Neural cell (in vitro differentiated cells): Measurements from ENCODE around the gene GAGE2A. TPM values are rescaled to one million over a fixed set of nuclear protein-coding genes. Genes with fewer than 3 reads are reported as not detected.
"Not testable (repeated sequence)": the region's sequence is repeated elsewhere in the genome, so short reads cannot be mapped to it uniquely, and the experiment has no call there.

Experiments
- H2AFZ ChIP-seq: fragments of 200-600, 300-800 bp; sonication (generic), shearing (Covaris generic); 2 replicates; pipeline ENCODE4 v1.6.0; 2014; ENCODE audit warnings: low read depth, mild to moderate bottlenecking, antibody characterized with exemption, low read length, moderate library complexity
- H3F3A ChIP-seq: fragments of 200-600 bp; shearing (Covaris generic); 2 replicates; pipeline ENCODE4 v1.6.1; 2016; ENCODE audit warnings: mild to moderate bottlenecking, moderate library complexity, mixed read lengths, antibody characterized with exemption, low read length; ENCODE audit not compliant: insufficient read depth, poor library complexity, severe bottlenecking
- H3K27ac ChIP-seq: fragments of 200-600, 300-800 bp; sonication (generic), shearing (Covaris generic); 2 replicates; pipeline ENCODE4 v1.5.1; 2014; ENCODE audit warnings: mild to moderate bottlenecking, low read length, moderate library complexity
- H3K27me3 ChIP-seq: fragments of 300-800, 200-600 bp; sonication (generic), shearing (Covaris generic); 2 replicates; pipeline ENCODE4 v1.6.0; 2014; ENCODE audit warnings: mild to moderate bottlenecking, low read depth, low read length, moderate library complexity; ENCODE audit not compliant: insufficient read depth
- H3K36me3 ChIP-seq: fragments of 300-800, 200-600 bp; sonication (generic), shearing (Covaris generic); 2 replicates; pipeline ENCODE4 v1.5.1; 2014; ENCODE audit warnings: mild to moderate bottlenecking, antibody characterized with exemption, low read length, moderate library complexity; ENCODE audit not compliant: insufficient read depth
- H3K4me2 ChIP-seq: fragments of 300-800, 200-600 bp; sonication (generic), shearing (Covaris generic); 2 replicates; pipeline ENCODE4 v1.6.0; 2014; ENCODE audit warnings: mild to moderate bottlenecking, low read length
- H3K4me3 ChIP-seq: fragments of 300-800, 200-600 bp; sonication (generic), shearing (Covaris generic); 2 replicates; pipeline ENCODE4 v1.5.1; 2014; ENCODE audit warnings: mild to moderate bottlenecking, low read length, moderate library complexity
- H3K79me2 ChIP-seq: fragments of 200-600 bp; shearing (Covaris generic); replicated peaks from 2 replicates; pipeline ENCODE4 v1.6.0; 2014; ENCODE audit warnings: mild to moderate bottlenecking, low read length, moderate library complexity; ENCODE audit not compliant: insufficient read depth
- H3K9ac ChIP-seq: fragments of 300-800, 200-600 bp; sonication (generic), shearing (Covaris generic); 2 replicates; pipeline ENCODE4 v1.6.1; 2016; ENCODE audit warnings: mild to moderate bottlenecking, low read length, mixed read lengths
- H3K9me2 ChIP-seq: fragments of 200-600 bp; shearing (Covaris generic); 2 replicates; pipeline ENCODE4 v1.6.1; 2016; ENCODE audit warnings: mild to moderate bottlenecking, low read length, mixed read lengths; ENCODE audit not compliant: insufficient read depth
- H3K9me3 ChIP-seq: fragments of 200-600, 300-800 bp; sonication (generic), shearing (Covaris generic); 2 replicates; pipeline ENCODE4 v1.6.1; 2016; ENCODE audit warnings: mild to moderate bottlenecking, mixed run types, low read length, moderate library complexity, mixed read lengths
- H4K20me1 ChIP-seq: fragments of 200-600 bp; shearing (Covaris generic); 2 replicates; pipeline ENCODE4 v1.6.1; 2016; ENCODE audit warnings: mild to moderate bottlenecking, mixed run types; ENCODE audit not compliant: insufficient read depth
- EP300 ChIP-seq: fragments of 450-650 bp; conservative IDR thresholded peaks from 2 replicates; pipeline ENCODE4 v1.6.1; 2014; ENCODE audit warnings: antibody characterized with exemption, mild to moderate bottlenecking, moderate library complexity; ENCODE audit not compliant: poor library complexity, severe bottlenecking
- EZH2 ChIP-seq: fragments of 200-600, 300-800 bp; shearing (Covaris generic), sonication (generic); IDR thresholded peaks from 2 replicates; pipeline ENCODE4 v1.6.1; 2014; ENCODE audit warnings: antibody characterized with exemption, low read length, borderline replicate concordance, mild to moderate bottlenecking; ENCODE audit not compliant: insufficient read depth, poor library complexity, severe bottlenecking
- MXI1 ChIP-seq: fragments of 450-650 bp; conservative IDR thresholded peaks from 2 replicates; pipeline ENCODE4 v1.6.1; 2014; ENCODE audit warnings: antibody characterized with exemption, mild to moderate bottlenecking; ENCODE audit not compliant: poor library complexity, severe bottlenecking
- POLR2AphosphoS5 ChIP-seq: IDR thresholded peaks from 2 replicates; pipeline ENCODE4 v1.6.1; 2012
- RAD21 ChIP-seq: fragments of 450-650 bp; conservative IDR thresholded peaks from 2 replicates; pipeline ENCODE4 v1.6.1; 2014; ENCODE audit warnings: antibody characterized with exemption, mild to moderate bottlenecking, moderate library complexity
- SMC3 ChIP-seq: fragments of 450-650 bp; conservative IDR thresholded peaks from 2 replicates; pipeline ENCODE4 v1.6.1; 2014; ENCODE audit warnings: antibody characterized with exemption, mild to moderate bottlenecking, moderate library complexity; ENCODE audit not compliant: poor library complexity
- TAF1 ChIP-seq: IDR thresholded peaks from 2 replicates; pipeline ENCODE4 v1.6.1; 2012; ENCODE audit warnings: low read depth
- polyA plus RNA-seq: library from polyadenylated mRNA; depleted of rRNA; stranded (reverse); fragments of >200 nt; gene quantifications from 2 replicates; pipeline ENCODE4 v1.2.3, GENCODE V29; 2014
- TF ChIP-seq, protein P1 (sequence below): fragments of 450-650 bp; IDR thresholded peaks from 2 replicates; pipeline ENCODE4 v1.5.1; 2014; ENCODE audit warnings: antibody characterized with exemption, mild to moderate bottlenecking, moderate library complexity; ENCODE audit not compliant: poor library complexity, severe bottlenecking
- TF ChIP-seq, protein P2 (sequence below): IDR thresholded peaks from 2 replicates; pipeline ENCODE4 v1.6.1; 2012; ENCODE audit warnings: borderline replicate concordance

Gene GAGE2A
- polyA plus RNA-seq, 1 donor from 2014 or later: not detected

GRCh38 chrX:49589769-49590478 lies 628 bp downstream of the GAGE2A start:
- H3K4me2 ChIP-seq, H3K36me3 ChIP-seq, H3K9me2 ChIP-seq, H3K27ac ChIP-seq, H3K27me3 ChIP-seq, H2AFZ ChIP-seq, H4K20me1 ChIP-seq, H3K9me3 ChIP-seq, H3F3A ChIP-seq, H3K79me2 ChIP-seq, H3K9ac ChIP-seq, H3K4me3 ChIP-seq: not testable (repeated sequence)

- not testable (repeated sequence) for H3K9me2 ChIP-seq, H3K36me3 ChIP-seq, H3K9me3 ChIP-seq, H3K4me2 ChIP-seq, H4K20me1 ChIP-seq, H2AFZ ChIP-seq, H3K9ac ChIP-seq, H3K27ac ChIP-seq, H3K79me2 ChIP-seq, H3K4me3 ChIP-seq, H3F3A ChIP-seq, H3K27me3 ChIP-seq
Measured at GRCh38 chrX:49590488-49590887, 1.2 kb downstream of the GAGE2A start.

DNA sequence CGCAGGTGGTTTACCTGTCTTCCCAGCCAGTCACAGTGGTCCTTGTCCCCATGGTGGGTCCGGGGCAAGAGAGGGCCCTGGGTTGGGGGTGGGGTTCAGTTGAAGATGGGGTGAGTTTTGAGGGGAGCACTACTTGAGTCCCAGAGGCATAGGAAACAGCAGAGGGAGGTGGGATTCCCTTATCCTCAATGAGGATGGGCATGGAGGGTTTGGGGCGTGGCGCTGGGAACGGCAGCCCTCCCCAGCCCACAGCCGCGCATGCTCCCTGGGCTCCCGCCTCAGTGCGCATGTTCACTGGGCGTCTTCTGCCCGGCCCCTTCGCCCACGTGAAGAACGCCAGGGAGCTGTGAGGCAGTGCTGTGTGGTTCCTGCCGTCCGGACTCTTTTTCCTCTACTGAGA lies 9.4 kb downstream of the GAGE2A start, which contains the start of gene GAGE1:
GAGE1 (plus strand) TSS at position 301 of the 400 bp plus-strand sequence. CDS start 1,155 bp downstream, outside the sequence.
- not testable (repeated sequence) for H3K4me2 ChIP-seq, H4K20me1 ChIP-seq, H3K27me3 ChIP-seq, H3K36me3 ChIP-seq, H3K9me3 ChIP-seq, H3K4me3 ChIP-seq, H3K9me2 ChIP-seq, H3K9ac ChIP-seq, H3F3A ChIP-seq, H2AFZ ChIP-seq, H3K79me2 ChIP-seq, H3K27ac ChIP-seq

DNA sequence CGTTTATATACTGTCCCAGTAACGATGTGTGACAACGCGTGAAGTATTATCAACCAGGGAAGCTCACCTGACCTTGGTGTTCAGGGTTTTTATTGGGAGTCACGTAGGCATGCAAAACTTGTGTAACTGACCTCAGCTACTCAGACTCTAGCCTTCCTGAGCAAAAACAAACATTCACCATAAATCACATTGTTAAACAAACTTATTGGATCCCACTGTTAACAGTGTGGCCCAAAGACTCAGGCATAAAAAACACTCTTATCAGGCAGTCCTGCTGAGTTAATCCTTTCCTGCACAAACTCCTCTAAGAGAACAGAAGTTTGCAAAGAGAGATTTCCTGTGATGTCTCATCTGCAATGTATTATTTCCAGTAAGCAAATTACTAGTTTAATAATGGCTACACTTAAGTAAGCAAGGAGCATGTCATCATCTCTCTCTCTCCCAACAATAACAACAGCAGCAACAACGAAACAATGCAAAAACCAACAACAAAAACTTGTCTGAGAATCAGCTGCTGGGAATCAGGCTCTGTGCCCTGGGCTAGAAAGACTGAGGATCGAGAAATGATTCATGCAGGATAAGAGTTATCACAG lies 21.5 kb downstream of the GAGE2A start:
- H3K9ac ChIP-seq: no peak overlapping the region
- no peaks in the 10 kb centered on the region for H4K20me1 ChIP-seq
- no peaks in the 10 kb centered on the region for H3K27me3 ChIP-seq
- H3K9me2 ChIP-seq: no peaks in the 10 kb centered on the region
- H3F3A ChIP-seq: no peaks in the 10 kb centered on the region
- no peaks in the 10 kb centered on the region for H3K9me3 ChIP-seq
- TF ChIP-seq MXI1 (no peak), TAF1 (no peak), POLR2AphosphoS5 (no peak), EP300 (no peak), SMC3 (no peak), EZH2 (no peak), RAD21 (no peak)
- TF ChIP-seq, protein P1, sequence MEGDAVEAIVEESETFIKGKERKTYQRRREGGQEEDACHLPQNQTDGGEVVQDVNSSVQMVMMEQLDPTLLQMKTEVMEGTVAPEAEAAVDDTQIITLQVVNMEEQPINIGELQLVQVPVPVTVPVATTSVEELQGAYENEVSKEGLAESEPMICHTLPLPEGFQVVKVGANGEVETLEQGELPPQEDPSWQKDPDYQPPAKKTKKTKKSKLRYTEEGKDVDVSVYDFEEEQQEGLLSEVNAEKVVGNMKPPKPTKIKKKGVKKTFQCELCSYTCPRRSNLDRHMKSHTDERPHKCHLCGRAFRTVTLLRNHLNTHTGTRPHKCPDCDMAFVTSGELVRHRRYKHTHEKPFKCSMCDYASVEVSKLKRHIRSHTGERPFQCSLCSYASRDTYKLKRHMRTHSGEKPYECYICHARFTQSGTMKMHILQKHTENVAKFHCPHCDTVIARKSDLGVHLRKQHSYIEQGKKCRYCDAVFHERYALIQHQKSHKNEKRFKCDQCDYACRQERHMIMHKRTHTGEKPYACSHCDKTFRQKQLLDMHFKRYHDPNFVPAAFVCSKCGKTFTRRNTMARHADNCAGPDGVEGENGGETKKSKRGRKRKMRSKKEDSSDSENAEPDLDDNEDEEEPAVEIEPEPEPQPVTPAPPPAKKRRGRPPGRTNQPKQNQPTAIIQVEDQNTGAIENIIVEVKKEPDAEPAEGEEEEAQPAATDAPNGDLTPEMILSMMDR: no peak
- TF ChIP-seq, protein P2, sequence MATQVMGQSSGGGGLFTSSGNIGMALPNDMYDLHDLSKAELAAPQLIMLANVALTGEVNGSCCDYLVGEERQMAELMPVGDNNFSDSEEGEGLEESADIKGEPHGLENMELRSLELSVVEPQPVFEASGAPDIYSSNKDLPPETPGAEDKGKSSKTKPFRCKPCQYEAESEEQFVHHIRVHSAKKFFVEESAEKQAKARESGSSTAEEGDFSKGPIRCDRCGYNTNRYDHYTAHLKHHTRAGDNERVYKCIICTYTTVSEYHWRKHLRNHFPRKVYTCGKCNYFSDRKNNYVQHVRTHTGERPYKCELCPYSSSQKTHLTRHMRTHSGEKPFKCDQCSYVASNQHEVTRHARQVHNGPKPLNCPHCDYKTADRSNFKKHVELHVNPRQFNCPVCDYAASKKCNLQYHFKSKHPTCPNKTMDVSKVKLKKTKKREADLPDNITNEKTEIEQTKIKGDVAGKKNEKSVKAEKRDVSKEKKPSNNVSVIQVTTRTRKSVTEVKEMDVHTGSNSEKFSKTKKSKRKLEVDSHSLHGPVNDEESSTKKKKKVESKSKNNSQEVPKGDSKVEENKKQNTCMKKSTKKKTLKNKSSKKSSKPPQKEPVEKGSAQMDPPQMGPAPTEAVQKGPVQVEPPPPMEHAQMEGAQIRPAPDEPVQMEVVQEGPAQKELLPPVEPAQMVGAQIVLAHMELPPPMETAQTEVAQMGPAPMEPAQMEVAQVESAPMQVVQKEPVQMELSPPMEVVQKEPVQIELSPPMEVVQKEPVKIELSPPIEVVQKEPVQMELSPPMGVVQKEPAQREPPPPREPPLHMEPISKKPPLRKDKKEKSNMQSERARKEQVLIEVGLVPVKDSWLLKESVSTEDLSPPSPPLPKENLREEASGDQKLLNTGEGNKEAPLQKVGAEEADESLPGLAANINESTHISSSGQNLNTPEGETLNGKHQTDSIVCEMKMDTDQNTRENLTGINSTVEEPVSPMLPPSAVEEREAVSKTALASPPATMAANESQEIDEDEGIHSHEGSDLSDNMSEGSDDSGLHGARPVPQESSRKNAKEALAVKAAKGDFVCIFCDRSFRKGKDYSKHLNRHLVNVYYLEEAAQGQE: no peak
- no peaks in the 10 kb centered on the region for H3K79me2 ChIP-seq
- H3K27ac ChIP-seq: no peak overlapping the region
- H3K4me2 ChIP-seq: no peak overlapping the region
- H2AFZ ChIP-seq: no peak overlapping the region
- no peaks in the 10 kb centered on the region for H3K36me3 ChIP-seq
- no peak overlapping the region for H3K4me3 ChIP-seq
